HCT116 (cell line): ENCODE measurements around the gene SIL1.
"Not testable (repeated sequence)": the region's sequence is repeated elsewhere in the genome, so short reads cannot be mapped to it uniquely, and the experiment has no call there.

Experiments
- EZH2 ChIP-seq: fragments of 200-600 bp; sonication (generic); IDR thresholded peaks from 2 replicates; pipeline ENCODE4 v1.6.1; 2017; ENCODE audit warnings: antibody characterized with exemption, mixed run types
- YY1 ChIP-seq: IDR thresholded peaks from 2 replicates; pipeline ENCODE4 v1.6.1; 2011; ENCODE audit warnings: low read length, low read depth, moderate library complexity, mild to moderate bottlenecking; ENCODE audit not compliant: insufficient replicate concordance; ENCODE audit errors: extremely low read depth
- TF ChIP-seq, protein P1 (sequence below), 3 experiments: fragments of 200-600 bp in 1 of 3; sonication (generic) in 1 of 3; IDR thresholded peaks in 2 of 3; conservative IDR thresholded peaks in 1 of 3; 2 replicates each; pipeline ENCODE4 v1.5.1; 2012 to 2017; ENCODE audit warnings: low read depth in 2 of 3, low read length in 2 of 3, antibody characterized with exemption in 1 of 3, borderline replicate concordance in 1 of 3, control low read depth in 1 of 3, mild to moderate bottlenecking in 1 of 3, mixed read lengths in 1 of 3, mixed run types in 1 of 3, moderate library complexity in 1 of 3; ENCODE audit not compliant: insufficient read depth in 1 of 3

GRCh38 chr5:139057045-139057939, 140.9 kb downstream of the SIL1 start:
- TF ChIP-seq, protein P1, sequence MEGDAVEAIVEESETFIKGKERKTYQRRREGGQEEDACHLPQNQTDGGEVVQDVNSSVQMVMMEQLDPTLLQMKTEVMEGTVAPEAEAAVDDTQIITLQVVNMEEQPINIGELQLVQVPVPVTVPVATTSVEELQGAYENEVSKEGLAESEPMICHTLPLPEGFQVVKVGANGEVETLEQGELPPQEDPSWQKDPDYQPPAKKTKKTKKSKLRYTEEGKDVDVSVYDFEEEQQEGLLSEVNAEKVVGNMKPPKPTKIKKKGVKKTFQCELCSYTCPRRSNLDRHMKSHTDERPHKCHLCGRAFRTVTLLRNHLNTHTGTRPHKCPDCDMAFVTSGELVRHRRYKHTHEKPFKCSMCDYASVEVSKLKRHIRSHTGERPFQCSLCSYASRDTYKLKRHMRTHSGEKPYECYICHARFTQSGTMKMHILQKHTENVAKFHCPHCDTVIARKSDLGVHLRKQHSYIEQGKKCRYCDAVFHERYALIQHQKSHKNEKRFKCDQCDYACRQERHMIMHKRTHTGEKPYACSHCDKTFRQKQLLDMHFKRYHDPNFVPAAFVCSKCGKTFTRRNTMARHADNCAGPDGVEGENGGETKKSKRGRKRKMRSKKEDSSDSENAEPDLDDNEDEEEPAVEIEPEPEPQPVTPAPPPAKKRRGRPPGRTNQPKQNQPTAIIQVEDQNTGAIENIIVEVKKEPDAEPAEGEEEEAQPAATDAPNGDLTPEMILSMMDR (IDR thresholded peaks at IDR 0.05 in 2 of 3, conservative IDR thresholded peaks at IDR 0.05 in 1 of 3; ENCODE audit: borderline replicate concordance in 1 of 3, insufficient read depth in 1 of 3, low read depth in 2 of 3, low read length in 2 of 3) = not testable (repeated sequence)
- TF ChIP-seq YY1, EZH2: not testable (repeated sequence)
